Spleen (tissue), 11 donors: Measurements from ENCODE around the gene FRS3. TPM values are rescaled to one million over a fixed set of nuclear protein-coding genes. Genes with fewer than 3 reads are reported as not detected.
A peak's percentile ranks its signal among the peaks of the same experiment; 100 is the strongest.

Experiments
- DNase-seq: peaks from one replicate; pipeline ENCODE4 v3.0.0-alpha.2; 2020
- H3K27ac ChIP-seq, 8 donors: fragments of 200-600 bp; sonication (generic) in 7 of 8; 1 replicate in 4 of 8; 2 replicates in 4 of 8; pipeline versions ENCODE4 v1.5.0 to v1.8.0; 2016 to 2021; ENCODE audit warnings: inconsistent platforms in 4 of 8, mild to moderate bottlenecking in 4 of 8, moderate library complexity in 1 of 8
- H3K27me3 ChIP-seq, 7 donors: fragments of 200-600 bp; sonication (generic) in 6 of 7; replicated peaks in 1 of 7; 1 replicate in 4 of 7; 2 replicates in 3 of 7; pipeline versions ENCODE4 v1.5.0 to v1.8.0; 2016 to 2021; ENCODE audit warnings: inconsistent platforms in 3 of 7, mild to moderate bottlenecking in 1 of 7
- H3K36me3 ChIP-seq, 6 donors: fragments of 200-600 bp; sonication (generic) in 5 of 6; 1 replicate in 4 of 6; 2 replicates in 2 of 6; pipeline versions ENCODE4 v1.5.0 to v1.8.0; 2016 to 2021; ENCODE audit warnings: inconsistent platforms in 2 of 6
- H3K4me1 ChIP-seq, 6 donors: fragments of 200-600 bp; sonication (generic) in 5 of 6; 1 replicate in 3 of 6; 2 replicates in 3 of 6; pipeline versions ENCODE4 v1.5.0 to v1.8.0; 2016 to 2021; ENCODE audit warnings: inconsistent platforms in 3 of 6
- H3K4me3 ChIP-seq, 8 donors: fragments of 200-600 bp; sonication (generic) in 7 of 8; 1 replicate in 4 of 8; 2 replicates in 4 of 8; pipeline versions ENCODE4 v1.5.0 to v1.8.0; 2016 to 2021; ENCODE audit warnings: inconsistent platforms in 4 of 8, mild to moderate bottlenecking in 4 of 8, moderate library complexity in 2 of 8
- H3K9me3 ChIP-seq, 8 donors: fragments of 200-600 bp; sonication (generic) in 7 of 8; 1 replicate in 4 of 8; 2 replicates in 4 of 8; pipeline versions ENCODE4 v1.5.0 to v1.8.0; 2016 to 2021; ENCODE audit warnings: inconsistent platforms in 4 of 8
- CTCF ChIP-seq, 11 experiments: fragments of 200-600 bp in 7 of 11; fragments of 450-650 bp in 4 of 11; sonication (generic) in 4 of 11; IDR thresholded peaks in 8 of 11; conservative IDR thresholded peaks in 3 of 11; 1 replicate in 7 of 11; 2 replicates in 4 of 11; pipeline versions ENCODE4 v1.4.0 to v1.8.0; 2016 to 2021; ENCODE audit warnings: antibody characterized with exemption in 11 of 11, inconsistent platforms in 4 of 11, mild to moderate bottlenecking in 1 of 11
- POLR2AphosphoS5 ChIP-seq, 3 donors: sonication (generic); formaldehyde crosslinking; IDR thresholded peaks; one replicate each; pipeline ENCODE4 v1.5.1; 2017; ENCODE audit warnings: antibody characterized with exemption in 3 of 3
- WGBS, 5 donors: extraction: QIAGEN DNeasy Blood & Tissue Kit in 3 of 5; methylation state at CpG; one replicate each; pipeline versions ENCODE4 v1.1.5 to v1.1.7; 2013 to 2018; 5-methylcytosine and 5-hydroxymethylcytosine counted together
- intact Hi-C: fragments of 100-400 bp; cut with DNase I; formaldehyde crosslinking; loops from one replicate; pipeline ENCODE4 v1.15.0; 2023; ENCODE audit warnings: low total_unique reads
- polyA plus RNA-seq, 3 donors: library from polyadenylated mRNA; stranded (reverse); fragments of 200-250 nt; gene quantifications; one replicate each; pipeline ENCODE4 v1.2.1, GENCODE V29; 2013
- small RNA-seq, 4 donors: library from RNA; depleted of rRNA; stranded (forward); fragments of <200 nt; gene quantifications; one replicate each; pipeline ENCODE3, GENCODE V24; 2016
- total RNA-seq, 7 donors: library from RNA; depleted of rRNA in 3 of 7; stranded (reverse); fragments of >200 nt in 3 of 7; fragmentation: NEBNext Ultra II Directional in 4 of 7; extraction: Animal tissue kit (Norgen Biotek cat#: 25700) in 4 of 7; gene quantifications; one replicate each; pipeline versions ENCODE4 v1.1.0 to v1.2.1, GENCODE V29; 2016 to 2021
- donor health status: healthy with polysubstance abuse.
- donor health status: DM: no; HTN: no; CAD: no; lungs with moderate emphysema.
- donor health status: DM: no; HTN: no; CAD: no.
- donor health status: Bipolar disorder and iron deficiency.
- donor health status: healthy.
- donor health status: DM: no; HTN: no; CAD: no.
- donor health status: DM: yes; HTN: yes; CAD: no.

Gene FRS3
- total and polyA plus RNA-seq, 10 donors = 2.6 to 7.3 (median 6.0) TPM

- Histone ChIP-seq H3K4me1 (peaks cover 42 to 100% (median 98%) of the 10 kb centered on the region in 6 donors), H3K36me3 (peaks cover 0 to 17% (median 0%) of the 10 kb centered on the region in 6 donors), H3K27me3 (no peaks in the 10 kb centered on the region), H3K4me3 (peak overlapping the region in 2 of 8 donors; percentile 13 to 74), H3K27ac (peak overlapping the region in 7 of 8 donors; percentile 15 to 100 (median 54)), H3K9me3 (no peaks in the 10 kb centered on the region)
- DNase-seq = no peak
- WGBS, 5 donors = 65 to 80% (median 69%) methylated on average over 1 to 3 of the region's 3 CpGs
- intact Hi-C loops = no loop called here
- TF ChIP-seq POLR2AphosphoS5 (IDR thresholded peaks at IDR 0.05) = peak in 1 of 3 donors; percentile 15
- TF ChIP-seq CTCF (IDR thresholded peaks at IDR 0.05 in 8 of 11, conservative IDR thresholded peaks at IDR 0.05 in 3 of 11) = no peak
Measured at GRCh38 chr6:41720262-41720620, 59.5 kb downstream of the FRS3 start.

Small RNAs within 50 kb of the gene (small RNA-seq; reads per million reads assigned to genes)
- gene AL365205.2 (0 reads per million in 4 donors), gene AL365205.3 (0 reads per million in 4 donors)

Other genes with a start within 250 kb of the FRS3 start
- gene FOXP4, start 233.5 kb downstream of the FRS3 start, total RNA-seq = 10 to 100 TPM in 3 of 7 donors, 1 to 10 TPM in 4; 5.3 to 12.1 (median 8.3) TPM
- 1 to 10 TPM; 3.0 to 5.8 (median 3.4) TPM for gene FOXP4, start 233.5 kb downstream of the FRS3 start, polyA plus RNA-seq
- under 1 TPM in 2 of 7 donors, not detected in 5; 0.47 to 0.82 TPM for gene MDFI, start 141.4 kb downstream of the FRS3 start, total RNA-seq
- under 1 TPM; 0.28 to 0.68 (median 0.35) TPM for gene MDFI, start 141.4 kb downstream of the FRS3 start, polyA plus RNA-seq
- 10 to 100 TPM; 55.9 to 80.8 (median 75.3) TPM for gene TFEB, start 44.3 kb downstream of the FRS3 start, total RNA-seq
- 100 to 1,000 TPM in 1 of 3 donors, 10 to 100 TPM in 2; 83.5 to 150 (median 97.4) TPM for gene TFEB, start 44.3 kb downstream of the FRS3 start, polyA plus RNA-seq
- not detected for gene PGC, start 32.5 kb downstream of the FRS3 start, total RNA-seq
- under 1 TPM; 0.26 to 0.74 (median 0.48) TPM for gene PGC, start 32.5 kb downstream of the FRS3 start, polyA plus RNA-seq
- 10 to 100 TPM in 5 of 7 donors, 1 to 10 TPM in 2; 5.4 to 32.8 (median 14.2) TPM for gene PRICKLE4, start 882 bp upstream of the FRS3 start, total RNA-seq
- 1 to 10 TPM in 1 of 3 donors, under 1 TPM in 2; 0.41 to 5.3 (median 0.61) TPM for gene PRICKLE4, start 882 bp upstream of the FRS3 start, polyA plus RNA-seq
- 100 to 1,000 TPM; 110 to 152 (median 135) TPM for gene TOMM6, start 7.8 kb upstream of the FRS3 start, total RNA-seq
- 100 to 1,000 TPM; 376 to 439 (median 430) TPM for gene TOMM6, start 7.8 kb upstream of the FRS3 start, polyA plus RNA-seq
- gene USP49, start 115.5 kb upstream of the FRS3 start, total RNA-seq = 1 to 10 TPM; 2.9 to 6.8 (median 4.7) TPM
- under 1 TPM; 0.35 to 0.83 (median 0.46) TPM for gene USP49, start 115.5 kb upstream of the FRS3 start, polyA plus RNA-seq
- 10 to 100 TPM; 11.3 to 21.5 (median 15.9) TPM for gene MED20, start 141.2 kb upstream of the FRS3 start, total RNA-seq
- gene MED20, start 141.2 kb upstream of the FRS3 start, polyA plus RNA-seq = 1 to 10 TPM; 5.3 to 8.6 (median 6.4) TPM
- 10 to 100 TPM in 4 of 7 donors, 1 to 10 TPM in 3; 5.9 to 19.7 (median 11.3) TPM for gene BYSL, start 141.6 kb upstream of the FRS3 start, total RNA-seq
- 10 to 100 TPM in 1 of 3 donors, 1 to 10 TPM in 2; 7.6 to 11.5 (median 8.8) TPM for gene BYSL, start 141.6 kb upstream of the FRS3 start, polyA plus RNA-seq
- 100 to 1,000 TPM; 124 to 531 (median 334) TPM for gene CCND3, start 161.9 kb upstream of the FRS3 start, total RNA-seq
- gene CCND3, start 161.9 kb upstream of the FRS3 start, polyA plus RNA-seq = 100 to 1,000 TPM; 115 to 209 (median 202) TPM